Progenitor cell of endocrine pancreas (in vitro differentiated cells): Measurements from ENCODE around the gene OXTR. TPM values are rescaled to one million over a fixed set of nuclear protein-coding genes. Genes with fewer than 3 reads are reported as not detected.
"Not testable (repeated sequence)": the region's sequence is repeated elsewhere in the genome, so short reads cannot be mapped to it uniquely, and the experiment has no call there.

Experiments
- DNase-seq: peaks from one replicate; pipeline ENCODE4 v3.0.0; 2021; ENCODE audit warnings: low spot score; ENCODE audit not compliant: unreplicated experiment
- H3K27ac Mint-ChIP-seq: 2 replicates; pipeline ENCODE4 v1.8.0; 2021; ENCODE audit warnings: mild to moderate bottlenecking, moderate library complexity, mixed read lengths
- H3K27me3 Mint-ChIP-seq: 2 replicates; pipeline ENCODE4 v1.8.0; 2021; ENCODE audit warnings: mixed read lengths
- H3K36me3 Mint-ChIP-seq: 2 replicates; pipeline ENCODE4 v1.8.0; 2022; ENCODE audit warnings: mixed read lengths; ENCODE audit not compliant: insufficient read depth
- H3K4me1 Mint-ChIP-seq: 2 replicates; pipeline ENCODE4 v1.8.0; 2021; ENCODE audit warnings: low read depth, mixed read lengths
- H3K4me3 Mint-ChIP-seq: 2 replicates; pipeline ENCODE4 v1.8.0; 2021; ENCODE audit warnings: low read depth, mild to moderate bottlenecking, moderate library complexity, mixed read lengths
- H3K9me3 Mint-ChIP-seq: 2 replicates; pipeline ENCODE4 v1.8.0; 2021; ENCODE audit warnings: low read depth, mixed read lengths
- total RNA-seq: library from RNA; stranded (reverse); gene quantifications from 2 replicates; pipeline ENCODE4 v1.2.1, GENCODE V29; 2021
- TF ChIP-seq, protein P1 (sequence below): fragments of 200-600 bp; sonication (generic); IDR thresholded peaks from one replicate; pipeline ENCODE4 v1.5.0; 2021; ENCODE audit warnings: antibody characterized with exemption, mild to moderate bottlenecking; ENCODE audit not compliant: unreplicated experiment

OXTR gene
- total RNA-seq, 1 donor from 2014 or later = 3.1 TPM

DNA sequence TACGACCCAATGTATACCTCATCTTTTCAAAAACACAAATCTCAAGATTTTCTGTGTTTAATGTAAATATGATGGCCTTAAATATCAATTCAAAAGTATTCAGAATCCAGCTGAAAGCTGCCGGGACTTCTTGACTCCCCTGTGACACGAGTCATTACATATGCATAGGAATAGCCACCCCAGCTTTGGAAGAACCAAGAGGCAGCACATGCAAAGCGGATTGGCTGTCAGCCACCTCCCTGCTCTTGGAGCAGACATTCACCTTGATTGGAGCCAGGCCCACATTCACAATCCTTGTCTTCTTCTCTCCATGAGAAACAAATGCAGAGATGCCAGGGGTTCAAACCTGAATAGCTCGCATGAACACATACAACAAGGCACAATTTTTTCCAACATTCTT is 46.6 kb downstream of the OXTR start:
- Mint-ChIP-seq H3K4me1 (peaks cover 15% of the 10 kb centered on the region), H3K27ac (no peak overlapping the region), H3K36me3 (peaks cover 1% of the 10 kb centered on the region)

GRCh38 chr3:8715757-8716156 is 53.7 kb downstream of the OXTR start:
- not testable (repeated sequence) for H3K9me3 Mint-ChIP-seq, H3K36me3 Mint-ChIP-seq, H3K27me3 Mint-ChIP-seq, DNase-seq, H3K4me1 Mint-ChIP-seq, H3K4me3 Mint-ChIP-seq
- peak overlapping the region; percentile 69 for H3K27ac Mint-ChIP-seq

More for the DNA sequence above, 46.6 kb downstream of the OXTR start:
- no peak overlapping the region for H3K4me3 Mint-ChIP-seq
- TF ChIP-seq, protein P1, sequence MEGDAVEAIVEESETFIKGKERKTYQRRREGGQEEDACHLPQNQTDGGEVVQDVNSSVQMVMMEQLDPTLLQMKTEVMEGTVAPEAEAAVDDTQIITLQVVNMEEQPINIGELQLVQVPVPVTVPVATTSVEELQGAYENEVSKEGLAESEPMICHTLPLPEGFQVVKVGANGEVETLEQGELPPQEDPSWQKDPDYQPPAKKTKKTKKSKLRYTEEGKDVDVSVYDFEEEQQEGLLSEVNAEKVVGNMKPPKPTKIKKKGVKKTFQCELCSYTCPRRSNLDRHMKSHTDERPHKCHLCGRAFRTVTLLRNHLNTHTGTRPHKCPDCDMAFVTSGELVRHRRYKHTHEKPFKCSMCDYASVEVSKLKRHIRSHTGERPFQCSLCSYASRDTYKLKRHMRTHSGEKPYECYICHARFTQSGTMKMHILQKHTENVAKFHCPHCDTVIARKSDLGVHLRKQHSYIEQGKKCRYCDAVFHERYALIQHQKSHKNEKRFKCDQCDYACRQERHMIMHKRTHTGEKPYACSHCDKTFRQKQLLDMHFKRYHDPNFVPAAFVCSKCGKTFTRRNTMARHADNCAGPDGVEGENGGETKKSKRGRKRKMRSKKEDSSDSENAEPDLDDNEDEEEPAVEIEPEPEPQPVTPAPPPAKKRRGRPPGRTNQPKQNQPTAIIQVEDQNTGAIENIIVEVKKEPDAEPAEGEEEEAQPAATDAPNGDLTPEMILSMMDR = no peak
- no peak for DNase-seq
- H3K27me3 Mint-ChIP-seq = no peaks in the 10 kb centered on the region
- H3K9me3 Mint-ChIP-seq = peaks cover 6% of the 10 kb centered on the region

DNA sequence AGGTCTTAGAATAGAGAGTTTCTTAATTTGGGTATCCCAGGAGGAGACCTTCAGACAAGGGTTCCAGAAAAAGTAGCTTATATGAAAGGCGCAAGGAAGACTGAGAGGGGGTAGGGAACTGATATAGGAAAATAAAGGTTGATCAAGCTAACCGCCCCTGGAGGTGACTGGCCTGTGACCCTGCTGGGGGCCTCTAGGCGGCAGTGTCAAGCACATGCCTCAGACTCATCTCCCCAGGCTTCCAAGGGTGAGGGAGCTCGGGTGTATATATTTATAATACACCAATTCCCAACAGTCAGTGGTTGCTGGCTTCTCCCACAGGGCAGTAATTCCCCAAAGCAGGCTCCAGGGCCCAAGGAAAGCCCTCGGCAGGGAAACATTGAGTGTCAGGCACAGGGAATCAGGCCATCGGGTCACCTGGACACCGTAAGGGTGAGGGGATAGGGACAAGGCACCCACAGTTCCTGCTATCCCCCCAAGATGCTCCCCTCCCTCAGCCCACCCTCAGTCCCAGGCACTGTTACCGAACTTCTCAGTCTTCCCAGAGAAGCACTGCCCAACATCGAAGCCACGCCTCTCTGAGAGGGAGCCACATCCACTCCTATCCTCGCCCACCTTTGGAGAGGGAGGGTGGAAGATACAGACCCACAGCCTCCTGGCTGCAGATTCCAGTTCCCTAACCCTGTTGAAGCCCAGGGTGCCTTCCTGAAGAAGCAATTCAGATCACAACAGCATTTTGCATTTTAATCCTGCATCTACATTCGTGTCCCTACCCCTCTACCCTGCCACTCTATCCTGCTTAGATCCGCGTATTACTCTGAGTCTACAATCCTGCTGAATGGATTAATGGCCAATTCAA is 55.3 kb downstream of the OXTR start:
- Mint-ChIP-seq H3K27me3 (peaks cover 6% of the 10 kb centered on the region), H3K4me3 (no peak overlapping the region), H3K9me3 (peaks cover 5% of the 10 kb centered on the region), H3K27ac (no peak overlapping the region), H3K36me3 (peaks cover 1% of the 10 kb centered on the region), H3K4me1 (peaks cover 4% of the 10 kb centered on the region)
- TF ChIP-seq, protein P1 = peak; percentile 50
- DNase-seq = no peak

- H3K4me1 Mint-ChIP-seq = peaks cover 4% of the 10 kb centered on the region
- TF ChIP-seq, protein P1 = no peak
- no peak overlapping the region for H3K27ac Mint-ChIP-seq
- no peak for DNase-seq
- peaks cover 1% of the 10 kb centered on the region for H3K36me3 Mint-ChIP-seq
- H3K27me3 Mint-ChIP-seq = peaks cover 10% of the 10 kb centered on the region
- H3K9me3 Mint-ChIP-seq = peaks cover 5% of the 10 kb centered on the region
- no peak overlapping the region for H3K4me3 Mint-ChIP-seq
Observed at GRCh38 chr3:8712908-8713255, 56.5 kb downstream of the OXTR start.

GRCh38 chr3:8712045-8712907 is 57.1 kb downstream of the OXTR start:
- DNase-seq = no peak
- Mint-ChIP-seq H3K27ac (no peak overlapping the region), H3K27me3 (peaks cover 10% of the 10 kb centered on the region)

More at GRCh38 chr3:8712045-8712907, 57.1 kb downstream of the OXTR start:
- Mint-ChIP-seq H3K4me1 (peaks cover 4% of the 10 kb centered on the region), H3K9me3 (peaks cover 5% of the 10 kb centered on the region), H3K4me3 (no peak overlapping the region), H3K36me3 (peaks cover 1% of the 10 kb centered on the region)
- TF ChIP-seq, protein P1 = no peak
